HepG2 (cell line): ENCODE data around the gene SMYD4. TPM values are rescaled to one million over a fixed set of nuclear protein-coding genes. Genes with fewer than 3 reads are reported as not detected.

ENCODE experiments used
- AHR ChIP-seq: IDR thresholded peaks from 2 replicates; pipeline ENCODE4 v1.6.1; 2018; ENCODE audit warnings: missing genetic modification reagents, missing compliant biosample characterization
- EEA1 ChIP-seq: sonication (generic); formaldehyde crosslinking; IDR thresholded peaks from 2 replicates; pipeline ENCODE4 v1.5.1; 2020; ENCODE audit warnings: mild to moderate bottlenecking, missing genetic modification reagents, borderline replicate concordance
- HOXA7 ChIP-seq: sonication (generic); formaldehyde crosslinking; IDR thresholded peaks from 2 replicates; pipeline ENCODE4 v1.8.1; 2022; ENCODE audit warnings: mild to moderate bottlenecking, missing genetic modification reagents, moderate library complexity
- KDM4B ChIP-seq: sonication (generic); formaldehyde crosslinking; IDR thresholded peaks from 2 replicates; pipeline ENCODE4 v1.4.0; 2020; ENCODE audit warnings: missing genetic modification reagents
- MED1 ChIP-seq: sonication (generic); formaldehyde crosslinking; IDR thresholded peaks from 2 replicates; pipeline ENCODE4 v1.4.0; 2020; ENCODE audit warnings: missing genetic modification reagents
- NBN ChIP-seq: fragments of 450-650 bp; conservative IDR thresholded peaks from 2 replicates; pipeline ENCODE4 v1.6.1; 2017
- RBFOX2 ChIP-seq: fragments of 200-400 bp; formaldehyde crosslinking; IDR thresholded peaks from 2 replicates; pipeline ENCODE4 v1.6.1; 2017; ENCODE audit warnings: low read depth, mild to moderate bottlenecking, low read length
- SAFB2 ChIP-seq: sonication (generic); formaldehyde crosslinking; IDR thresholded peaks from 2 replicates; pipeline ENCODE4 v1.5.1; 2020; ENCODE audit warnings: missing genetic modification reagents, low read depth, mild to moderate bottlenecking, borderline replicate concordance
- SCMH1 ChIP-seq: sonication (generic); formaldehyde crosslinking; IDR thresholded peaks from 2 replicates; pipeline ENCODE4 v1.9.0; 2021; ENCODE audit warnings: missing genetic modification reagents, mild to moderate bottlenecking, borderline replicate concordance
- SMAD9 ChIP-seq: sonication (generic); formaldehyde crosslinking; IDR thresholded peaks from 2 replicates; pipeline ENCODE4 v1.5.1; 2020; ENCODE audit warnings: mild to moderate bottlenecking, missing genetic modification reagents
- SMARCC2 ChIP-seq: fragments of 450-650 bp; IDR thresholded peaks from 2 replicates; pipeline ENCODE4 v1.6.1; 2017; ENCODE audit warnings: antibody characterized with exemption, mild to moderate bottlenecking
- ZFY ChIP-seq: sonication (generic); formaldehyde crosslinking; IDR thresholded peaks from 2 replicates; pipeline ENCODE4 v1.4.0; 2020; ENCODE audit warnings: missing genetic modification reagents
- ZKSCAN1 ChIP-seq: fragments of 150-350 bp; IDR thresholded peaks from 2 replicates; pipeline ENCODE4 v1.6.1; 2014; ENCODE audit warnings: low read length
- ZNF570 ChIP-seq: sonication (generic); formaldehyde crosslinking; IDR thresholded peaks from 2 replicates; pipeline ENCODE4 v1.4.0; 2020; ENCODE audit warnings: mild to moderate bottlenecking, missing genetic modification reagents, borderline replicate concordance
- ZNF724P ChIP-seq: sonication (generic); formaldehyde crosslinking; IDR thresholded peaks from 2 replicates; pipeline ENCODE4 v1.8.0; 2022; ENCODE audit warnings: missing genetic modification reagents, borderline replicate concordance
- ZNF891 ChIP-seq: sonication (generic); formaldehyde crosslinking; IDR thresholded peaks from 2 replicates; pipeline ENCODE4 v1.5.0; 2020; ENCODE audit warnings: mild to moderate bottlenecking, missing genetic modification reagents
- polyA plus RNA-seq, 8 experiments: library from polyadenylated mRNA; depleted of rRNA in 3 of 8; stranded (reverse) in 7 of 8; unstranded in 1 of 8; fragments of >200 nt; fragmentation: Illumina TruSeq in 4 of 8; extraction: Trizol in 4 of 8; gene quantifications; 2 replicates each; pipeline versions ENCODE4 v1.2.1 to v1.2.3, GENCODE V29; 2011 to 2016; ENCODE audit warnings: low read depth in 4 of 8, missing spikeins in 1 of 8, mixed read lengths in 1 of 8; ENCODE audit not compliant: insufficient read depth in 1 of 8
- total RNA-seq, 5 experiments: library from RNA; depleted of rRNA; stranded (reverse); fragments of >200 nt; fragmentation: Illumina TruSeq; extraction: Trizol; gene quantifications; 2 replicates each; pipeline ENCODE4 v1.2.3, GENCODE V29; 2016; ENCODE audit warnings: low read depth in 1 of 5
- TF ChIP-seq, protein P1 (sequence below): sonication (generic); formaldehyde crosslinking; IDR thresholded peaks from 2 replicates; pipeline ENCODE4 v1.4.0; 2020; ENCODE audit warnings: missing genetic modification reagents
- TF ChIP-seq, protein P2 (sequence below): conservative IDR thresholded peaks from 2 replicates; pipeline ENCODE4 v1.6.1; 2018; ENCODE audit warnings: missing genetic modification reagents
- TF ChIP-seq, protein P3 (sequence below): sonication (generic); formaldehyde crosslinking; IDR thresholded peaks from 2 replicates; pipeline ENCODE4 v1.4.0; 2020; ENCODE audit warnings: missing genetic modification reagents
- TF ChIP-seq, protein P4 (sequence below): sonication (generic); formaldehyde crosslinking; IDR thresholded peaks from 2 replicates; pipeline ENCODE4 v1.4.0; 2020; ENCODE audit warnings: missing genetic modification reagents
- TF ChIP-seq, protein P5 (sequence below): sonication (generic); formaldehyde crosslinking; IDR thresholded peaks from 2 replicates; pipeline ENCODE4 v1.4.0; 2020; ENCODE audit warnings: missing genetic modification reagents

The SMYD4 gene
- total and polyA plus RNA-seq, 2 of the 13 experiments (the other 11 are each of a cell fraction or from before 2014, with no cell fraction given), result 7.4 to 11.3 TPM

DNA sequence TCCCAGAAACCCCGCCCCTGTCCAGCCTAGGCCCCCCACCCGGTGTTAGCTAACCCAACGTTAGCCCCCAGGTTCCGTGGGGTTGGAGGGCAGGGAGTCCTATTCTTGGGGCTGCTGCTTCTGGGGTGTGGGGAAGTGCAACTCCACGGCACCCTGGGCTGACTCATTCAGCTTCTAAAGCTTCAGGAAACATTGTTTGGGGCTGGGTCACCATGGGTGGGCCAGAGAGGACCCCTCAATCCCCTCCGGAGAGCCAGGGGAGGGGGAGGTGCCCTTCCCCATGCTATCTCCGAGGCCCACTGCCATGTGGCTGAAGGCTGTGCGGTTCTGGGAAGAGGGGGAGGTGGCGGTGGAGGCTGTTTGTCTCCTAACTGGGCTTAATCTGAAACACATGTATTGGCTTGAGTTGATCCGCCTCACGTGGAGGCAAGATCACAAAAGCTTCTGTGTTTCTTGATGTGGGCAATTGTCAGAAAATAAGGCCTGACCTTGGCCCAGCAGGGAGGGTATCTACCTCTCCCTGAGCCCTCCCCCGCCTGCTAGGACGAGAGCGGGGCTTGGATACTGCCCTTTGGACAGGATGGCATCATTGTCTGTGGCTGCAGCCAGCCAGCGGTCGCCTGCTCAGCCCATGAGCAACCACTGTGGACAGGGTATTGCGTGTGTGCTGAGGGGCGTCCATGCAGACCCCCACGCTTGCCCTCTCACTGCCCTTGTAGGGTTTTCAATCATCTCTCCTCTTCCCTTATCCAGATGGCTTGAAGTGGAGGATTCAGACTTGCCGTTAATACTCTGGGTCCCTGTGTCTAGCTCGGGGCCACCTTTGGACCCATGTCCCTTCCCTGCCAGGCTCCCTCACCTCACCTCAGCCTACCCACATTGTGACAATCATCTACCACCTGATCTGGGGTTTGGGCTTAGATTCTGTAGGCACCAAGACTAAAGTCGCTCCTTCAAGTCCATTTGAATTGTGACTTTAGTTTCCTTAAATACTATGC, 66.5 kb downstream of the SMYD4 start (continued):
- TF ChIP-seq, protein P1, sequence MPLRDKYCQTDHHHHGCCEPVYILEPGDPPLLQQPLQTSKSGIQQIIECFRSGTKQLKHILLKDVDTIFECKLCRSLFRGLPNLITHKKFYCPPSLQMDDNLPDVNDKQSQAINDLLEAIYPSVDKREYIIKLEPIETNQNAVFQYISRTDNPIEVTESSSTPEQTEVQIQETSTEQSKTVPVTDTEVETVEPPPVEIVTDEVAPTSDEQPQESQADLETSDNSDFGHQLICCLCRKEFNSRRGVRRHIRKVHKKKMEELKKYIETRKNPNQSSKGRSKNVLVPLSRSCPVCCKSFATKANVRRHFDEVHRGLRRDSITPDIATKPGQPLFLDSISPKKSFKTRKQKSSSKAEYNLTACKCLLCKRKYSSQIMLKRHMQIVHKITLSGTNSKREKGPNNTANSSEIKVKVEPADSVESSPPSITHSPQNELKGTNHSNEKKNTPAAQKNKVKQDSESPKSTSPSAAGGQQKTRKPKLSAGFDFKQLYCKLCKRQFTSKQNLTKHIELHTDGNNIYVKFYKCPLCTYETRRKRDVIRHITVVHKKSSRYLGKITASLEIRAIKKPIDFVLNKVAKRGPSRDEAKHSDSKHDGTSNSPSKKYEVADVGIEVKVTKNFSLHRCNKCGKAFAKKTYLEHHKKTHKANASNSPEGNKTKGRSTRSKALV (CRISPR knock-in tag), result no peak
- TF ChIP-seq, protein P2, sequence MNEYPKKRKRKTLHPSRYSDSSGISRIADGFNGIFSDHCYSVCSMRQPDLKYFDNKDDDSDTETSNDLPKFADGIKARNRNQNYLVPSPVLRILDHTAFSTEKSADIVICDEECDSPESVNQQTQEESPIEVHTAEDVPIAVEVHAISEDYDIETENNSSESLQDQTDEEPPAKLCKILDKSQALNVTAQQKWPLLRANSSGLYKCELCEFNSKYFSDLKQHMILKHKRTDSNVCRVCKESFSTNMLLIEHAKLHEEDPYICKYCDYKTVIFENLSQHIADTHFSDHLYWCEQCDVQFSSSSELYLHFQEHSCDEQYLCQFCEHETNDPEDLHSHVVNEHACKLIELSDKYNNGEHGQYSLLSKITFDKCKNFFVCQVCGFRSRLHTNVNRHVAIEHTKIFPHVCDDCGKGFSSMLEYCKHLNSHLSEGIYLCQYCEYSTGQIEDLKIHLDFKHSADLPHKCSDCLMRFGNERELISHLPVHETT (CRISPR knock-in tag), result no peak; the same call in 1 of the 2 replicates
- TF ChIP-seq, protein P3, sequence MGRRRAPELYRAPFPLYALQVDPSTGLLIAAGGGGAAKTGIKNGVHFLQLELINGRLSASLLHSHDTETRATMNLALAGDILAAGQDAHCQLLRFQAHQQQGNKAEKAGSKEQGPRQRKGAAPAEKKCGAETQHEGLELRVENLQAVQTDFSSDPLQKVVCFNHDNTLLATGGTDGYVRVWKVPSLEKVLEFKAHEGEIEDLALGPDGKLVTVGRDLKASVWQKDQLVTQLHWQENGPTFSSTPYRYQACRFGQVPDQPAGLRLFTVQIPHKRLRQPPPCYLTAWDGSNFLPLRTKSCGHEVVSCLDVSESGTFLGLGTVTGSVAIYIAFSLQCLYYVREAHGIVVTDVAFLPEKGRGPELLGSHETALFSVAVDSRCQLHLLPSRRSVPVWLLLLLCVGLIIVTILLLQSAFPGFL (CRISPR knock-in tag), result no peak
- TF ChIP-seq, protein P4, sequence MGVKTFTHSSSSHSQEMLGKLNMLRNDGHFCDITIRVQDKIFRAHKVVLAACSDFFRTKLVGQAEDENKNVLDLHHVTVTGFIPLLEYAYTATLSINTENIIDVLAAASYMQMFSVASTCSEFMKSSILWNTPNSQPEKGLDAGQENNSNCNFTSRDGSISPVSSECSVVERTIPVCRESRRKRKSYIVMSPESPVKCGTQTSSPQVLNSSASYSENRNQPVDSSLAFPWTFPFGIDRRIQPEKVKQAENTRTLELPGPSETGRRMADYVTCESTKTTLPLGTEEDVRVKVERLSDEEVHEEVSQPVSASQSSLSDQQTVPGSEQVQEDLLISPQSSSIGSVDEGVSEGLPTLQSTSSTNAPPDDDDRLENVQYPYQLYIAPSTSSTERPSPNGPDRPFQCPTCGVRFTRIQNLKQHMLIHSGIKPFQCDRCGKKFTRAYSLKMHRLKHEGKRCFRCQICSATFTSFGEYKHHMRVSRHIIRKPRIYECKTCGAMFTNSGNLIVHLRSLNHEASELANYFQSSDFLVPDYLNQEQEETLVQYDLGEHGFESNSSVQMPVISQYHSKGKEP (CRISPR knock-in tag), result no peak
- TF ChIP-seq ZKSCAN1, result no peak
- no peak for TF ChIP-seq AHR (CRISPR knock-in tag)
- TF ChIP-seq ZFY (CRISPR knock-in tag), result peak; percentile 62
- peak; percentile 50; the same call in 1 of the 2 replicates for TF ChIP-seq ZNF891 (CRISPR knock-in tag)
- no peak for TF ChIP-seq SAFB2 (CRISPR knock-in tag)
- no peak for TF ChIP-seq ZNF724P (CRISPR knock-in tag)
- peak; percentile 59; the same call in 1 of the 2 replicates for TF ChIP-seq KDM4B
- no peak for TF ChIP-seq NBN
- no peak for TF ChIP-seq EEA1 (CRISPR knock-in tag)
- TF ChIP-seq ZNF570 (CRISPR knock-in tag), result no peak
- no peak for TF ChIP-seq SCMH1 (CRISPR knock-in tag)
- no peak for TF ChIP-seq HOXA7
- TF ChIP-seq, protein P5, sequence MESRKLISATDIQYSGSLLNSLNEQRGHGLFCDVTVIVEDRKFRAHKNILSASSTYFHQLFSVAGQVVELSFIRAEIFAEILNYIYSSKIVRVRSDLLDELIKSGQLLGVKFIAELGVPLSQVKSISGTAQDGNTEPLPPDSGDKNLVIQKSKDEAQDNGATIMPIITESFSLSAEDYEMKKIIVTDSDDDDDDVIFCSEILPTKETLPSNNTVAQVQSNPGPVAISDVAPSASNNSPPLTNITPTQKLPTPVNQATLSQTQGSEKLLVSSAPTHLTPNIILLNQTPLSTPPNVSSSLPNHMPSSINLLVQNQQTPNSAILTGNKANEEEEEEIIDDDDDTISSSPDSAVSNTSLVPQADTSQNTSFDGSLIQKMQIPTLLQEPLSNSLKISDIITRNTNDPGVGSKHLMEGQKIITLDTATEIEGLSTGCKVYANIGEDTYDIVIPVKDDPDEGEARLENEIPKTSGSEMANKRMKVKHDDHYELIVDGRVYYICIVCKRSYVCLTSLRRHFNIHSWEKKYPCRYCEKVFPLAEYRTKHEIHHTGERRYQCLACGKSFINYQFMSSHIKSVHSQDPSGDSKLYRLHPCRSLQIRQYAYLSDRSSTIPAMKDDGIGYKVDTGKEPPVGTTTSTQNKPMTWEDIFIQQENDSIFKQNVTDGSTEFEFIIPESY (CRISPR knock-in tag), result peak; percentile 62; the same call in 1 of the 2 replicates
- peak; percentile 94 for TF ChIP-seq MED1 (CRISPR knock-in tag)
- peak; percentile 71 for TF ChIP-seq RBFOX2
- TF ChIP-seq SMARCC2, result no peak
- no peak for TF ChIP-seq SMAD9 (CRISPR knock-in tag)
